HEK293 (cell line): Measurements from ENCODE around the gene ZNF608.

Source experiments
- CTCF ChIP-seq: fragments of 450-650 bp; formaldehyde crosslinking; IDR thresholded peaks from 2 replicates; pipeline ENCODE4 v1.5.1; 2016; ENCODE audit warnings: missing biosample characterization, missing genetic modification characterization
- PRDM10 ChIP-seq: fragments of 450-650 bp; formaldehyde crosslinking; IDR thresholded peaks from 2 replicates; pipeline ENCODE4 v1.5.1; 2016; ENCODE audit warnings: missing biosample characterization, missing genetic modification characterization
- TCF7L2 ChIP-seq: IDR thresholded peaks from 2 replicates; pipeline ENCODE4 v1.6.1; 2011; ENCODE audit warnings: low read depth, mild to moderate bottlenecking, inconsistent platforms, low read length, moderate library complexity, borderline replicate concordance
- ZBTB17 ChIP-seq: fragments of 450-650 bp; formaldehyde crosslinking; IDR thresholded peaks from 2 replicates; pipeline ENCODE4 v1.5.1; 2016; ENCODE audit warnings: missing biosample characterization, missing genetic modification characterization
- ZNF404 ChIP-seq: fragments of 450-650 bp; formaldehyde crosslinking; IDR thresholded peaks from 2 replicates; pipeline ENCODE4 v1.5.1; 2017; ENCODE audit warnings: missing biosample characterization, missing genetic modification characterization
- ZNF558 ChIP-seq: fragments of 450-650 bp; formaldehyde crosslinking; IDR thresholded peaks from 2 replicates; pipeline ENCODE4 v1.5.1; 2016; ENCODE audit warnings: missing biosample characterization, missing genetic modification characterization
- ZNF747 ChIP-seq: fragments of 450-650 bp; formaldehyde crosslinking; IDR thresholded peaks from 2 replicates; pipeline ENCODE4 v1.5.1; 2016; ENCODE audit warnings: missing biosample characterization, missing genetic modification characterization
- ZNF785 ChIP-seq: fragments of 450-650 bp; formaldehyde crosslinking; IDR thresholded peaks from 2 replicates; pipeline ENCODE4 v1.5.1; 2016; ENCODE audit warnings: missing biosample characterization, missing genetic modification characterization
- TF ChIP-seq, protein P1 (sequence below): fragments of 450-650 bp; formaldehyde crosslinking; IDR thresholded peaks from 2 replicates; pipeline ENCODE4 v1.5.1; 2016; ENCODE audit warnings: missing biosample characterization, missing genetic modification characterization, borderline replicate concordance

DNA sequence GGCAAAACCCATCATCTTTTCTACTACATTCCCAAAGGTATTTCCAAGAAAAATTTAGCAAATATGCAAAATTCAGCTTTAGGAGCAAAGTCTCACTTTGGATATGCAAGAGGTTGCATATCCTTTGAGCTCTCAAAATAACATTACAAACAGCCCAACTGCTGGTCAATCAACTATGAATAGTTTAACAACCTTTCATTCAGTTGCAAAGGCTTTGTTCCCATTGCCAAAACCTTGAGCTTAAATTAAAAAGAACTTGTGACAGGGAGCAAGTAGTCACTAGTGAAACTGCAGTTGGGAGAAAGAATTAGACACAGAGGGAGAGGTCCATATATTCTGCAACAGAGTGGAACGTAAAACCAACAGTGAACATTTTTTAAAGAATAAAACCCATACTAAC lies 8.8 kb downstream of the ZNF608 start:
- TF ChIP-seq CTCF (no peak), ZNF404 (tag by site-specific recombination) (no peak), ZNF558 (tag by site-specific recombination) (no peak), PRDM10 (tag by site-specific recombination) (no peak), ZBTB17 (tag by site-specific recombination) (no peak), TCF7L2 (no peak), ZNF747 (tag by site-specific recombination) (no peak), ZNF785 (no peak)
- TF ChIP-seq, protein P1, sequence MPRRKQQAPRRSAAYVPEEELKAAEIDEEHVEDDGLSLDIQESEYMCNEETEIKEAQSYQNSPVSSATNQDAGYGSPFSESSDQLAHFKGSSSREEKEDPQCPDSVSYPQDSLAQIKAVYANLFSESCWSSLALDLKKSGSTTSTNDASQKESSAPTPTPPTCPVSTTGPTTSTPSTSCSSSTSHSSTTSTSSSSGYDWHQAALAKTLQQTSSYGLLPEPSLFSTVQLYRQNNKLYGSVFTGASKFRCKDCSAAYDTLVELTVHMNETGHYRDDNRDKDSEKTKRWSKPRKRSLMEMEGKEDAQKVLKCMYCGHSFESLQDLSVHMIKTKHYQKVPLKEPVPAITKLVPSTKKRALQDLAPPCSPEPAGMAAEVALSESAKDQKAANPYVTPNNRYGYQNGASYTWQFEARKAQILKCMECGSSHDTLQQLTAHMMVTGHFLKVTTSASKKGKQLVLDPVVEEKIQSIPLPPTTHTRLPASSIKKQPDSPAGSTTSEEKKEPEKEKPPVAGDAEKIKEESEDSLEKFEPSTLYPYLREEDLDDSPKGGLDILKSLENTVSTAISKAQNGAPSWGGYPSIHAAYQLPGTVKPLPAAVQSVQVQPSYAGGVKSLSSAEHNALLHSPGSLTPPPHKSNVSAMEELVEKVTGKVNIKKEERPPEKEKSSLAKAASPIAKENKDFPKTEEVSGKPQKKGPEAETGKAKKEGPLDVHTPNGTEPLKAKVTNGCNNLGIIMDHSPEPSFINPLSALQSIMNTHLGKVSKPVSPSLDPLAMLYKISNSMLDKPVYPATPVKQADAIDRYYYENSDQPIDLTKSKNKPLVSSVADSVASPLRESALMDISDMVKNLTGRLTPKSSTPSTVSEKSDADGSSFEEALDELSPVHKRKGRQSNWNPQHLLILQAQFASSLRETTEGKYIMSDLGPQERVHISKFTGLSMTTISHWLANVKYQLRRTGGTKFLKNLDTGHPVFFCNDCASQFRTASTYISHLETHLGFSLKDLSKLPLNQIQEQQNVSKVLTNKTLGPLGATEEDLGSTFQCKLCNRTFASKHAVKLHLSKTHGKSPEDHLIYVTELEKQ (tag by site-specific recombination), result no peak
